Measurements from ENCODE around the gene COL5A3. TPM values are rescaled to one million over a fixed set of nuclear protein-coding genes. Genes with fewer than 3 reads are reported as not detected.

The COL5A3 gene
- total and polyA plus RNA-seq, 4 donors, result 0.14 to 4.9 (median 0.76) TPM

- H3K4me3 ChIP-seq (ENCODE audit: low read depth in 1 of 3, low read length in 3 of 3), result no peak overlapping the region
- H3K36me3 ChIP-seq (ENCODE audit: control insufficient read depth in 4 of 4, insufficient read depth in 3 of 4, low read depth in 1 of 4, low read length in 3 of 4), result peaks cover 0 to 2% (median 0%) of the 10 kb centered on the region in 4 donors
- H3K9ac ChIP-seq (ENCODE audit: low read depth in 1 of 2, low read length in 2 of 2), result no peak overlapping the region
- whole genome bisulfite sequencing, result 17% methylated on average over 23 of the region's 23 CpGs
- H3K4me1 ChIP-seq (ENCODE audit: control insufficient read depth in 4 of 4, insufficient read depth in 4 of 4, low read length in 3 of 4), result peaks cover 0 to 30% (median 20%) of the 10 kb centered on the region in 4 donors
- H3K27me3 ChIP-seq (ENCODE audit: control insufficient read depth in 4 of 4, insufficient read depth in 4 of 4, low read length in 3 of 4), result no peaks in the 10 kb centered on the region
- TF ChIP-seq FOXA2 (IDR thresholded peaks at IDR 0.05) (no peak), HNF4G (IDR thresholded peaks at IDR 0.05) (no peak), RAD21 (IDR thresholded peaks at IDR 0.05) (peak; percentile 89 to 94), MAX (IDR thresholded peaks at IDR 0.05) (no peak), JUND (IDR thresholded peaks at IDR 0.05) (peak; percentile 52 to 67), CTCF (IDR thresholded peaks at IDR 0.05; ENCODE audit: low read depth, low read length, missing input control) (peak; percentile 86)
- no peaks in the 10 kb centered on the region for H3K9me3 ChIP-seq (ENCODE audit: control insufficient read depth in 4 of 4, low read length in 3 of 4)
- DNase-seq (ENCODE audit: low spot score), result peak; percentile 78
- peak overlapping the region in 1 of 2 donors; percentile 19 for H3K27ac ChIP-seq (ENCODE audit: low read depth in 1 of 2, low read length in 2 of 2)
Measured at GRCh38 chr19:9934132-9934950, 76.0 kb downstream of the COL5A3 start.

- H3K9me3 ChIP-seq (ENCODE audit: control insufficient read depth in 4 of 4, low read length in 3 of 4), result no peaks in the 10 kb centered on the region
- TF ChIP-seq RXRA (IDR thresholded peaks at IDR 0.05), result no peak
- TF ChIP-seq HNF4A (conservative IDR thresholded peaks at IDR 0.05), result no peak
- DNase-seq (ENCODE audit: low spot score), result no peak
- 90% methylated on average over 4 of the region's 4 CpGs for WGBS
- peaks cover 0 to 2% (median 0%) of the 10 kb centered on the region in 4 donors for H3K36me3 ChIP-seq (ENCODE audit: control insufficient read depth in 4 of 4, insufficient read depth in 3 of 4, low read depth in 1 of 4, low read length in 3 of 4)
- H3K4me3 ChIP-seq (ENCODE audit: low read depth in 1 of 3, low read length in 3 of 3), result no peak overlapping the region
- peaks cover 0 to 30% (median 20%) of the 10 kb centered on the region in 4 donors for H3K4me1 ChIP-seq (ENCODE audit: control insufficient read depth in 4 of 4, insufficient read depth in 4 of 4, low read length in 3 of 4)
- H3K9ac ChIP-seq (ENCODE audit: low read depth in 1 of 2, low read length in 2 of 2), result no peak overlapping the region
- no peak overlapping the region for H3K27ac ChIP-seq (ENCODE audit: low read depth in 1 of 2, low read length in 2 of 2)
- no peaks in the 10 kb centered on the region for H3K27me3 ChIP-seq (ENCODE audit: control insufficient read depth in 4 of 4, insufficient read depth in 4 of 4, low read length in 3 of 4)
Measured at GRCh38 chr19:9932835-9933234, 77.5 kb downstream of the COL5A3 start.

GRCh38 chr19:9931629-9932028, 78.7 kb downstream of the COL5A3 start:
- H3K4me3 ChIP-seq (ENCODE audit: low read depth in 1 of 3, low read length in 3 of 3), result no peak overlapping the region
- peaks cover 0 to 2% (median 0%) of the 10 kb centered on the region in 4 donors for H3K36me3 ChIP-seq (ENCODE audit: control insufficient read depth in 4 of 4, insufficient read depth in 3 of 4, low read depth in 1 of 4, low read length in 3 of 4)
- H3K4me1 ChIP-seq (ENCODE audit: control insufficient read depth in 4 of 4, insufficient read depth in 4 of 4, low read length in 3 of 4), result peaks cover 0 to 27% (median 19%) of the 10 kb centered on the region in 4 donors
- no peak overlapping the region for H3K27ac ChIP-seq (ENCODE audit: low read depth in 1 of 2, low read length in 2 of 2)
- WGBS, result 91% methylated on average over 1 of the region's 1 CpG
- TF ChIP-seq GABPA (IDR thresholded peaks at IDR 0.05 in 1 of 2, conservative IDR thresholded peaks at IDR 0.05 in 1 of 2), result no peak
- no peak for TF ChIP-seq JUND (IDR thresholded peaks at IDR 0.05)
- TF ChIP-seq REST (IDR thresholded peaks at IDR 0.05), result no peak
- no peak for TF ChIP-seq SP1 (IDR thresholded peaks at IDR 0.05)
- no peak for TF ChIP-seq NR2F2 (IDR thresholded peaks at IDR 0.05)
- no peak for TF ChIP-seq EGR1 (IDR thresholded peaks at IDR 0.05; ENCODE audit: low read depth in 2 of 2)
- no peak for TF ChIP-seq HNF4G (IDR thresholded peaks at IDR 0.05)
- DNase-seq (ENCODE audit: low spot score), result no peak
- H3K9me3 ChIP-seq (ENCODE audit: control insufficient read depth in 4 of 4, low read length in 3 of 4), result no peaks in the 10 kb centered on the region
- H3K9ac ChIP-seq (ENCODE audit: low read depth in 1 of 2, low read length in 2 of 2), result no peak overlapping the region
- no peaks in the 10 kb centered on the region for H3K27me3 ChIP-seq (ENCODE audit: control insufficient read depth in 4 of 4, insufficient read depth in 4 of 4, low read length in 3 of 4)
